Activated CD8-positive, alpha-beta T cell treated with anti-CD3 and anti-CD28 coated beads, Interleukin-2, amount 10 ng/mL, durations not matched to agents 7 days and 5 days (primary cell): ENCODE results near the gene ASB5. TPM values are rescaled to one million over a fixed set of nuclear protein-coding genes. Genes with fewer than 3 reads are reported as not detected.

ENCODE experiments used
- ATAC-seq: fragments of 150-1000 bp; cut with Tn5 transposase; one replicate; pipeline ENCODE4 v1.10.0; 2021; ENCODE audit warnings: moderate library complexity
- CTCF ChIA-PET: fragments of 350-600 bp; sonication (Branson Sonifier 250); formaldehyde crosslinking; loops from one replicate; lab custom pipeline; 2021; ENCODE audit warnings: antibody characterized with exemption; lab: Charles Lee
- POLR2A ChIA-PET: fragments of 350-600 bp; sonication (Branson Sonifier 250); formaldehyde crosslinking; loops from one replicate; lab custom pipeline; 2021; ENCODE audit warnings: antibody characterized with exemption; lab: Charles Lee
- DNase-seq: peaks from one replicate; pipeline ENCODE4 v3.0.0-alpha.2; 2020
- H3K27ac Mint-ChIP-seq: one replicate; pipeline ENCODE4 v1.8.0; 2021; ENCODE audit warnings: mild to moderate bottlenecking, mixed read lengths
- H3K27me3 Mint-ChIP-seq: one replicate; pipeline ENCODE4 v1.8.0; 2021; ENCODE audit warnings: low read depth, mixed read lengths
- H3K36me3 Mint-ChIP-seq: one replicate; pipeline ENCODE4 v1.8.0; 2021; ENCODE audit warnings: low read depth, mixed read lengths
- H3K4me1 Mint-ChIP-seq: one replicate; pipeline ENCODE4 v1.8.0; 2021; ENCODE audit warnings: low read depth, mixed read lengths
- H3K4me3 Mint-ChIP-seq: one replicate; pipeline ENCODE4 v1.8.0; 2021; ENCODE audit warnings: mild to moderate bottlenecking, mixed read lengths
- H3K9me3 Mint-ChIP-seq: one replicate; pipeline ENCODE4 v1.8.0; 2022; ENCODE audit warnings: mixed read lengths; ENCODE audit not compliant: insufficient read depth
- total RNA-seq, 2 experiments: library from RNA; stranded (reverse); gene quantifications; one replicate each; pipeline ENCODE4 v1.2.3, GENCODE V29; 2021

Gene ASB5
- total RNA-seq, 2 experiments from 2014 or later: not detected

- H3K4me3 Mint-ChIP-seq: no peak overlapping the region
- no peak overlapping the region for H3K27ac Mint-ChIP-seq
- DNase-seq (no peak), ATAC-seq (no peak)
- H3K36me3 Mint-ChIP-seq: no peaks in the 10 kb centered on the region
- CTCF ChIA-PET: no interaction called here
- H3K4me1 Mint-ChIP-seq: no peaks in the 10 kb centered on the region
- H3K9me3 Mint-ChIP-seq: no peaks in the 10 kb centered on the region
- peaks cover 21% of the 10 kb centered on the region for H3K27me3 Mint-ChIP-seq
- POLR2A ChIA-PET: interaction anchor here (0.7 kb wide), 1 partner anchor 1724 kb away, joined by 3 read pairs; no protein-coding TSS in a partner anchor
These were observed 58.3 kb downstream of the ASB5 start for GRCh38 chr4:176210579-176211296.

DNA sequence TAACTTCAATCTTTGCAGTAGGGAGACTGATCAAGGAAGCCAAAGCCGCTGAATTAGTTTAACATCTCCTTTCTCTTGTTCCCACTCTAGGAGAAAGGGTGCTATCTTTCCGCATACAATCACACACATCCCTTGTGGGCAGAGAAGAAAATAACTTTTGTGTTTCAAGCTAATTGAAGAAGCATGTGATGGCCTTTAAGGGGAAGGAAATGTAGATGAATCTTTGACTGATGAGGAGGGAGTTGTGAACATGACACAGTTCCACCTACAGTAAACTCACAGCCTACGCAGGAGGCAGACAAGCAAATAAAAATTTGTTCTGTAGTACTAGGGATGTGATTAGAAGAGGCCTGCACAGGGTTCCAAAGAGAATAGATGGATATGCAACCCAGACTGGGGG, 58.9 kb downstream of the ASB5 start:
- ChIA-PET CTCF (no interaction called here), POLR2A (interaction anchor here (0.7 kb wide), 1 partner anchor 1723 kb away, joined by 3 read pairs; no protein-coding TSS in a partner anchor)

GRCh38 chr4:176209535-176209934, 59.5 kb downstream of the ASB5 start:
- DNase-seq (no peak), ATAC-seq (no peak)
- Mint-ChIP-seq H3K4me3 (no peak overlapping the region), H3K9me3 (no peaks in the 10 kb centered on the region), H3K27ac (no peak overlapping the region), H3K4me1 (no peaks in the 10 kb centered on the region), H3K36me3 (no peaks in the 10 kb centered on the region), H3K27me3 (peaks cover 27% of the 10 kb centered on the region)
- POLR2A ChIA-PET: no interaction called here
- CTCF ChIA-PET: interaction anchor here (1.1 kb wide), 1 partner anchor 10 kb away, joined by 3 read pairs; no protein-coding TSS in a partner anchor

More for the DNA sequence above, 58.9 kb downstream of the ASB5 start:
- peaks cover 24% of the 10 kb centered on the region for H3K27me3 Mint-ChIP-seq
- no peak overlapping the region for H3K4me3 Mint-ChIP-seq
- DNase-seq: no peak
- H3K27ac Mint-ChIP-seq: no peak overlapping the region
- no peak for ATAC-seq
- H3K4me1 Mint-ChIP-seq: no peaks in the 10 kb centered on the region
- H3K36me3 Mint-ChIP-seq: no peaks in the 10 kb centered on the region
- H3K9me3 Mint-ChIP-seq: no peaks in the 10 kb centered on the region

DNA sequence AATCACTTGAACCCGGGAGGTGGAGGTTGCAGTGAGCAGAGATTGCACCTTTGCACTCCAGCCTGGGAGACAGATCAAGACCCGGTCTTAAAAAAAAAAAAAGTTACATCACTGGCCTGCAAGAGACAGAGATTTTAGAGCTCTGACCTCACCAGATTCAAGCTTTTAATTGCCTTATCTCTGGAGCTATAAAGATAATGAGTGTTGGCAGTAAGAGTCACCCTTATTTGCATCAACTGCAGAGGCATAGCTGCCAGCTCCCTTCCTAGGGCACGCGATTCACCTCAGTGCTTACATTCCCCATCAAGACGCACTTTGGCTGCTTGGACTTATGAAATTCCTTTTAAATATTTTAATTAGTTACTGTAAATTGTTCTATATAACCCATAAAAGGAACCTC, 61.2 kb downstream of the ASB5 start:
- H3K36me3 Mint-ChIP-seq: no peaks in the 10 kb centered on the region
- H3K4me1 Mint-ChIP-seq: no peaks in the 10 kb centered on the region
- H3K4me3 Mint-ChIP-seq: no peak overlapping the region
- peaks cover 27% of the 10 kb centered on the region for H3K27me3 Mint-ChIP-seq
- no peak overlapping the region for H3K27ac Mint-ChIP-seq
- no peak for DNase-seq
- CTCF ChIA-PET: no interaction called here
- no peak for ATAC-seq
- H3K9me3 Mint-ChIP-seq: no peaks in the 10 kb centered on the region
- POLR2A ChIA-PET: no interaction called here

DNA sequence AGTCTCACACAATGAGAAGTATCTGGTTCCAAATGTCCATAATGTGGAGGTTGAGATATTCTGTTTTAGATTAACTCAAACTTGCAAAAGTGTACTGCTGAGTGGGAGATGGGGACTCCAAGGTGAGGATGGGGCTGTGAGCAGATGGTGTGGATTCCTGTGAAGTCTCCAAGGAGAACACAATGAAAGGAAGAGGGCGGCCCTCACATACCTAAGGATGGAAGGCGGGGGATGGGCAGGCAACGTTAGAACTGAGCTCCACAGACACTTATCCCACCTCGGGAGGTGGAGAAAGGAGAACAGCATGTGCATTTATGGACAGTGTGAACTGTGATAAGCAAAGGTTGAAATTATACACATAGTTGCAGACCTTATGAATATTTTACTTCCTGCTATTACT, 63.7 kb downstream of the ASB5 start:
- POLR2A ChIA-PET: no interaction called here
- Mint-ChIP-seq H3K27ac (no peak overlapping the region), H3K27me3 (peaks cover 23% of the 10 kb centered on the region), H3K36me3 (no peaks in the 10 kb centered on the region), H3K4me3 (no peak overlapping the region), H3K4me1 (no peaks in the 10 kb centered on the region), H3K9me3 (no peaks in the 10 kb centered on the region)
- CTCF ChIA-PET: no interaction called here
- DNase-seq (no peak), ATAC-seq (no peak)

DNA sequence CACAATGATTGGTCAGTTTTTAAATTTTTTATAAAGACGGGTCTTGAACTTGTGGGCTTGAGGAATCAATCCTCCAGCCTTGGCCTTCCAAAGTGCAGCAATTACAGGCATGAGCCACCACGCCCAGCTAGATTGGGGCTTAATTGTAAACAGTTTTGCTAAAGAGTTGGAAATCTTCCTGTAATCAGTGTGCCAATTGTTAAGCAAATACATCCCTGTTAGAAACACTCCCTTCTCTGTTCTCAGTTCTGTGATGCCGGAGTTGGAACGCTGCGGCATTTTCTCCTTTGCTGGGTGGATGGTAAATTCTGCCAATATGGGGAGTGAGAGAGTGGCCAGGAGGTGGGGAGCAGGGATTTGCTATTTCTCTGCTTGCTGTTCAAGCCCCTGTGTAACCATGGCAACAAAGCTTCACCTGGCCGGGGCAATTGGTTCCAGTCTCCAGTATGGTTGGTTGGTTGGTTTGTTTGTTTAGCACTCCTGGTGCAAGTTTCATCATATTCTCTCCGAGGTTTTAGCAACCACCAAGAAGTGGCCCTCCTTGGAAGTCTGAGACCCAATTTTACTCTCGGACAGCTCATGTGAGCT, 70.6 kb downstream of the ASB5 start:
- no peak for DNase-seq
- POLR2A ChIA-PET: no interaction called here
- peaks cover 4% of the 10 kb centered on the region for H3K36me3 Mint-ChIP-seq
- no peak for ATAC-seq
- H3K9me3 Mint-ChIP-seq: no peaks in the 10 kb centered on the region
- H3K27me3 Mint-ChIP-seq: peaks cover 28% of the 10 kb centered on the region
- no peak overlapping the region for H3K27ac Mint-ChIP-seq
- H3K4me3 Mint-ChIP-seq: no peak overlapping the region
- H3K4me1 Mint-ChIP-seq: peaks cover 9% of the 10 kb centered on the region
- CTCF ChIA-PET: no interaction called here

DNA sequence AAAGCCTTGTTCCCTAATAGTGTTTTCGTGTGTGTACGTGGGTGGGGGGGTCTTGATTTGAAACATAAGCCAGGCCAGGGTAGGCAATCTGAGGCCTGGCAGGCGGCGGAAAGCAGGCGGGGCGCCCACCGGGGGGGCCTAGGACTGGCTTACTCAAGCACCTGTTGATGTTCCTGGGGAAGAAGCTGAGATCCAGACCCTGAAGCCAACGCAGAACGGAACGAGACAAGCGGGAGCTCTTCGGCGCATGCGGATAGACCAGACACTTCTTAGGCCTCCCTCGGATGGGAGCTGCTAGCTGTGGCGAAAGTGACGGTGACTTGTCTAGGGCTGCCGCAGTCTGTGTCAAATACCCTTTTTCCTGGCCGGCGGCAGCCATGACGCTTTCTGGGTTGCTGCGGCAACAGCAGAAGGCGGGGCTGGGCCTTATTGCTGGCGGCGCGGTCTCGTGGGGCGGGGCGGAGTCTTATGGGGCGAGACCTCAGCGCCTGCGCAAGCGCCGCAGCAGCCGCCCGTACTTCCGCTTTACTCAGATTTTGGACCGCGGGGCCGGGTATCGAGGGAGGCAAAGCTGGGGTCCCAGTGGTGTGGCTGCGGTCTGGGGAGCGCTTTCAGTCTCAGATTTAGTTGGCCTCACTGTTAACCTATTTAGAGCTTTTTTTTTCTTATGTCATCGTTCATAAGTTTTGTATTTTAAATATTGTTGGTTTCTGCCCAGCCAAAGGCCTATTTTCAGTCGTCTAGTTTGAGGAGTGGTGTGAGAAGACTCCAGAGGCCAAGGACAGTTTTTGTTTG, 73.6 kb downstream of the ASB5 start, which contains the start of gene SPATA4:
TSS of gene SPATA4 (minus strand) at position 402 of the 795 bp plus-strand sequence. CDS start at position 379, 23 bp downstream.
- CTCF ChIA-PET: interaction anchor here (1.0 kb wide), 1 partner anchor 36 kb away, joined by 3 read pairs; no protein-coding TSS in a partner anchor
- POLR2A ChIA-PET: interaction anchor here (0.6 to 0.7 kb wide), 2 partner anchors 124 to 1313 kb away, joined by 3 to 5 read pairs; no protein-coding TSS in a partner anchor

DNA sequence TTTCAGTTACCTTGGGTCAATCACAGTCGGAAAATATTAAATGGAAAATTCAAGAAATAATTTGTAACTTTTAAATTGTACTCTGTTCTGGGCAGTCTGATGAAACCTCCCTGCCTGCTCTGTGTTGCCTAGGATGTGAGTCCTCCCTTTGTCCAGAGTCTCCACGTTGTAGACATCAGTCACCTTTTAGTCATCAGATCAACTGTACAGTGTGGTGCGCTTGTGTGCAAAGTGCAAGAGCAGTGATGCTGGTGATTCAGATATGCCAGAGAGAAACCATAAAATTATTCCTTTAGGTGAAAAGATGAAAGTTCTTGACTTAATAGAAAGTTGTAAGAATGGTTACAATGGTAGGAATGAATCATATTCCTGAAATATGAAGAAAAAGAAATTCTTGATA, 75.1 kb downstream of the ASB5 start:
- H3K27me3 Mint-ChIP-seq: peaks cover 39% of the 10 kb centered on the region
- H3K4me3 Mint-ChIP-seq: no peak overlapping the region
- H3K4me1 Mint-ChIP-seq: peaks cover 9% of the 10 kb centered on the region
- ChIA-PET CTCF (no interaction called here), POLR2A (no interaction called here)
- peaks cover 4% of the 10 kb centered on the region for H3K36me3 Mint-ChIP-seq
- ATAC-seq (no peak), DNase-seq (no peak)
- no peak overlapping the region for H3K27ac Mint-ChIP-seq
- no peaks in the 10 kb centered on the region for H3K9me3 Mint-ChIP-seq

More for the DNA sequence above, 73.6 kb downstream of the ASB5 start, which contains the start of gene SPATA4:
- DNase-seq (peak; percentile 95), ATAC-seq (peak; percentile 97)
- Mint-ChIP-seq H3K4me1 (peaks cover 9% of the 10 kb centered on the region), H3K27me3 (peaks cover 43% of the 10 kb centered on the region), H3K9me3 (no peaks in the 10 kb centered on the region), H3K4me3 (peak within 1 kb of the TSS; percentile 74), H3K27ac (peak within 1 kb of the TSS; percentile 66), H3K36me3 (peaks cover 4% of the 10 kb centered on the region)

DNA sequence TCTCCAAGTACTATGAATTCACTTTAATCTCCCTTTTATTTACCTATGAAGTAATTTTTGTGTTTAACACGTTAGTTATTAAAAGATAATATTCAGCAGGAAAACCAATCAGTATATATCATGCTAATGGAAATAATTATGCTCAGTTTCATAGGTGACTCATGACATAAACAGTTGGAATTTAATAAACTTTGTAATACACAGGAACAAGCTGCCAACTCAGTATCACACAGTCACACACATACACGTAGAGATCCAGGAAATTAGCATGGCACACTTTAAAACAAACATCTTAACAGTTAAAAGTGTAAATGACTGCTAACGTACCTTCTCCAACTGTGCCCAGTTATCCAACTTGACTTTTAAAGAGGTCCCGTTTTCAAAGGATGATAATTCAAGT, 75.9 kb downstream of the ASB5 start:
- Mint-ChIP-seq H3K36me3 (peaks cover 4% of the 10 kb centered on the region), H3K4me1 (peaks cover 9% of the 10 kb centered on the region), H3K27me3 (peaks cover 34% of the 10 kb centered on the region), H3K27ac (no peak overlapping the region), H3K9me3 (no peaks in the 10 kb centered on the region), H3K4me3 (no peak overlapping the region)
- ChIA-PET POLR2A (no interaction called here), CTCF (no interaction called here)
- DNase-seq (no peak), ATAC-seq (no peak)

DNA sequence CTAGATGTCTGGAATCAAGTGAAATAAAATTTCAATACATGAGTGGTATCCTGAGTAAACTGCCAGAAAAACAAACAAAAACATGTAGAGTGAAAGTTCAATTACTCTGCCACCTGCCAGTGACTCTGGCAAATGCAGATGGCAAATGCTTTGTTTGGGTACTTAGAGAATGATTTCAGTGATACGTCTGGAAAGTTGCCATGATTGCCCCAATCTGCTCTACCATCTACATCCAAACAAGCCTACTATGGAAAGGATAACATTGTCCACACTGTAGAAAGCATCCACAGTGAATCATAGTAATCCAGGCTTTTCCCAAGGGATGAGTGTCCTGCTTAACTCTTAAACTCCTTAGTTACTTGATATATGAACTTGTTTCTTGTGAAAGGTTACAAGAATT, 77.0 kb downstream of the ASB5 start:
- Mint-ChIP-seq H3K27ac (no peak overlapping the region), H3K27me3 (peaks cover 26% of the 10 kb centered on the region), H3K9me3 (no peaks in the 10 kb centered on the region), H3K4me3 (no peak overlapping the region), H3K4me1 (peaks cover 9% of the 10 kb centered on the region), H3K36me3 (peaks cover 4% of the 10 kb centered on the region)
- ChIA-PET CTCF (no interaction called here), POLR2A (no interaction called here)
- ATAC-seq (no peak), DNase-seq (no peak)

- no peaks in the 10 kb centered on the region for H3K9me3 Mint-ChIP-seq
- ATAC-seq (no peak), DNase-seq (no peak)
- POLR2A ChIA-PET: no interaction called here
- no peak overlapping the region for H3K27ac Mint-ChIP-seq
- CTCF ChIA-PET: no interaction called here
- no peaks in the 10 kb centered on the region for H3K36me3 Mint-ChIP-seq
- peaks cover 26% of the 10 kb centered on the region for H3K27me3 Mint-ChIP-seq
- H3K4me1 Mint-ChIP-seq: peaks cover 2% of the 10 kb centered on the region
- H3K4me3 Mint-ChIP-seq: no peak overlapping the region
These were observed 78.9 kb downstream of the ASB5 start for GRCh38 chr4:176189891-176190795.
